Measurements from ENCODE around the gene SART3. TPM values are rescaled to one million over a fixed set of nuclear protein-coding genes. Genes with fewer than 3 reads are reported as not detected.

SART3 gene
- total RNA-seq = 24.7 TPM
- long read RNA-seq, full-length matches to known transcripts = 2 of 21 reads
- long read RNA-seq, partial matches to known transcripts = 19 of 21 reads
- long read RNA-seq, other reads (novel, unspliced or antisense) = 0 of 21 reads

GRCh38 chr12:108560752-108561719 is at the start of gene SART3:
Gene SART3, minus strand, starts transcription at chr12:108561173. Its CDS starts 19 bp downstream, at chr12:108561154.
- DNase-seq (peak; percentile 90), ATAC-seq (peak; percentile 67)
- intact Hi-C loops (cut with micrococcal nuclease) = loop anchor here (5.0 to 10.0 kb wide), 2 partner anchors 56 to 394 kb away; no protein-coding TSS in a partner anchor

GRCh38 chr12:108610336-108610815 is 49.4 kb upstream of the SART3 start:
- intact Hi-C loops (cut with micrococcal nuclease) = no loop called here
- no peak for DNase-seq
- ATAC-seq = no peak

GRCh38 chr12:108609537-108610335 is 48.8 kb upstream of the SART3 start:
- intact Hi-C loops (cut with micrococcal nuclease) = no loop called here
- peak; percentile 89 for ATAC-seq
- DNase-seq = peak; percentile 86

- intact Hi-C loops (cut with micrococcal nuclease) = no loop called here
- no peak for DNase-seq
- ATAC-seq = no peak
Measured at GRCh38 chr12:108608616-108609015, 47.6 kb upstream of the SART3 start.

GRCh38 chr12:108607981-108608600 is 47.1 kb upstream of the SART3 start:
- no peak for DNase-seq
- intact Hi-C loops (cut with micrococcal nuclease) = no loop called here
- ATAC-seq = no peak

- ATAC-seq (no peak), DNase-seq (no peak)
- intact Hi-C loops (cut with micrococcal nuclease) = no loop called here
Measured at GRCh38 chr12:108606492-108606891, 45.5 kb upstream of the SART3 start.

GRCh38 chr12:108605690-108606406 is 44.9 kb upstream of the SART3 start:
- intact Hi-C loops (cut with micrococcal nuclease) = no loop called here
- ATAC-seq (no peak), DNase-seq (no peak)

GRCh38 chr12:108605000-108605689 is 44.2 kb upstream of the SART3 start:
- DNase-seq = no peak
- no peak for ATAC-seq
- intact Hi-C loops (cut with micrococcal nuclease) = no loop called here

GRCh38 chr12:108604208-108604941 is 43.4 kb upstream of the SART3 start:
- intact Hi-C loops (cut with micrococcal nuclease) = no loop called here
- no peak for ATAC-seq
- no peak for DNase-seq

- intact Hi-C loops (cut with micrococcal nuclease) = no loop called here
- DNase-seq (no peak), ATAC-seq (no peak)
Measured at GRCh38 chr12:108603743-108604142, 42.8 kb upstream of the SART3 start.

- no peak for DNase-seq
- intact Hi-C loops (cut with micrococcal nuclease) = no loop called here
- no peak for ATAC-seq
Measured at GRCh38 chr12:108602976-108603704, 42.2 kb upstream of the SART3 start.

- intact Hi-C loops (cut with micrococcal nuclease) = no loop called here
- ATAC-seq (no peak), DNase-seq (no peak)
Measured at GRCh38 chr12:108602209-108602705, 41.3 kb upstream of the SART3 start.

- ATAC-seq (no peak), DNase-seq (no peak)
- intact Hi-C loops (cut with micrococcal nuclease) = no loop called here
Measured at GRCh38 chr12:108600702-108601007, 39.7 kb upstream of the SART3 start.

- ATAC-seq (no peak), DNase-seq (no peak)
- intact Hi-C loops (cut with micrococcal nuclease) = no loop called here
Measured at GRCh38 chr12:108599948-108600701, 39.2 kb upstream of the SART3 start.

GRCh38 chr12:108599541-108599940 is 38.6 kb upstream of the SART3 start:
- ATAC-seq = no peak
- no peak for DNase-seq
- intact Hi-C loops (cut with micrococcal nuclease) = no loop called here

All from left ventricle myocardium superior (tissue), 1 donor.